ENCODE data around the gene RPL19. TPM values are rescaled to one million over a fixed set of nuclear protein-coding genes. Genes with fewer than 3 reads are reported as not detected.

RPL19 gene
- total RNA-seq, 2 experiments from 2014 or later: 3,527 to 3,670 TPM

- H3K27me3 Mint-ChIP-seq: peaks cover 32% of the 10 kb centered on the region
- TF ChIP-seq CTCF (IDR thresholded peaks at IDR 0.05): no peak
- no peak overlapping the region for H3K27ac Mint-ChIP-seq
- Histone ChIP-seq H3K27ac (ENCODE audit: low read depth in 1 of 2, low read length in 2 of 2) (no peak overlapping the region), H3K4me3 (ENCODE audit: low read length) (no peak overlapping the region), H3K4me1 (ENCODE audit: insufficient read depth, low read length) (peaks cover 42% of the 10 kb centered on the region), H3K27me3 (ENCODE audit: control insufficient read depth in 1 of 2, insufficient read depth in 2 of 2, low read length in 2 of 2) (peaks cover 17 to 22% of the 10 kb centered on the region in 2 experiments), H3K36me3 (ENCODE audit: insufficient read depth, low read length) (no peaks in the 10 kb centered on the region), H3K9me3 (ENCODE audit: control insufficient read depth in 1 of 2, insufficient read depth in 1 of 2, low read length in 2 of 2) (peaks cover 0 to 13% of the 10 kb centered on the region in 2 experiments)
- intact Hi-C loops (cut with DNase I, micrococcal nuclease): no loop called here
- ATAC-seq (ENCODE audit: poor library complexity) (no peak), DNase-seq (no peak)
- no peak overlapping the region for H3K4me3 Mint-ChIP-seq
- POLR2A ChIA-PET: interaction anchor here (0.7 to 1.2 kb wide), 2 partner anchors 16 to 186 kb away, joined by 3 to 4 read pairs; no protein-coding TSS in a partner anchor
- no peaks in the 10 kb centered on the region for H3K9me3 Mint-ChIP-seq
- H3K36me3 Mint-ChIP-seq (ENCODE audit: low read depth): no peaks in the 10 kb centered on the region
- H3K4me1 Mint-ChIP-seq (ENCODE audit: low read depth): peaks cover 38% of the 10 kb centered on the region
- CTCF ChIA-PET: interaction anchor here (0.7 to 3.4 kb wide), 2 partner anchors 186 to 315 kb away, joined by 3 to 8 read pairs; no protein-coding TSS in a partner anchor
These were observed 30.6 kb upstream of the RPL19 start for GRCh38 chr17:39169518-39169917.

- TF ChIP-seq CTCF (IDR thresholded peaks at IDR 0.05): no peak
- Mint-ChIP-seq H3K9me3 (no peaks in the 10 kb centered on the region), H3K36me3 (ENCODE audit: low read depth) (peaks cover 3% of the 10 kb centered on the region), H3K4me3 (no peak overlapping the region), H3K4me1 (ENCODE audit: low read depth) (peaks cover 40% of the 10 kb centered on the region), H3K27me3 (peaks cover 26% of the 10 kb centered on the region), H3K27ac (no peak overlapping the region)
- no peak for ATAC-seq (ENCODE audit: poor library complexity)
- no peaks in the 10 kb centered on the region for H3K36me3 ChIP-seq (ENCODE audit: insufficient read depth, low read length)
- peaks cover 42% of the 10 kb centered on the region for H3K4me1 ChIP-seq (ENCODE audit: insufficient read depth, low read length)
- intact Hi-C loops (cut with DNase I, micrococcal nuclease): no loop called here
- H3K27ac ChIP-seq (ENCODE audit: low read depth in 1 of 2, low read length in 2 of 2): no peak overlapping the region
- H3K4me3 ChIP-seq (ENCODE audit: low read length): no peak overlapping the region
- H3K9me3 ChIP-seq (ENCODE audit: control insufficient read depth in 1 of 2, insufficient read depth in 1 of 2, low read length in 2 of 2): peaks cover 0 to 12% of the 10 kb centered on the region in 2 experiments
- ChIA-PET POLR2A (interaction anchor here (0.7 to 1.2 kb wide), 2 partner anchors 16 to 187 kb away, joined by 3 to 4 read pairs; no protein-coding TSS in a partner anchor), CTCF (interaction anchor here (1.2 to 3.4 kb wide), 2 partner anchors 187 kb away, joined by 3 to 8 read pairs; no protein-coding TSS in a partner anchor)
- peaks cover 12 to 20% of the 10 kb centered on the region in 2 experiments for H3K27me3 ChIP-seq (ENCODE audit: control insufficient read depth in 1 of 2, insufficient read depth in 2 of 2, low read length in 2 of 2)
- DNase-seq: no peak
These were observed 30.0 kb upstream of the RPL19 start for GRCh38 chr17:39170109-39170508.

GRCh38 chr17:39170558-39170957 lies 29.5 kb upstream of the RPL19 start:
- Histone ChIP-seq H3K4me3 (ENCODE audit: low read length) (no peak overlapping the region), H3K27me3 (ENCODE audit: control insufficient read depth in 1 of 2, insufficient read depth in 2 of 2, low read length in 2 of 2) (peaks cover 8 to 15% of the 10 kb centered on the region in 2 experiments), H3K27ac (ENCODE audit: low read depth in 1 of 2, low read length in 2 of 2) (no peak overlapping the region), H3K9me3 (ENCODE audit: control insufficient read depth in 1 of 2, insufficient read depth in 1 of 2, low read length in 2 of 2) (peaks cover 0 to 8% of the 10 kb centered on the region in 2 experiments), H3K4me1 (ENCODE audit: insufficient read depth, low read length) (peaks cover 41% of the 10 kb centered on the region), H3K36me3 (ENCODE audit: insufficient read depth, low read length) (peaks cover 3% of the 10 kb centered on the region)
- Mint-ChIP-seq H3K4me1 (ENCODE audit: low read depth) (peaks cover 40% of the 10 kb centered on the region), H3K36me3 (ENCODE audit: low read depth) (peaks cover 4% of the 10 kb centered on the region), H3K27me3 (peaks cover 24% of the 10 kb centered on the region), H3K27ac (no peak overlapping the region), H3K9me3 (no peaks in the 10 kb centered on the region), H3K4me3 (no peak overlapping the region)
- TF ChIP-seq CTCF (IDR thresholded peaks at IDR 0.05): no peak
- ChIA-PET POLR2A (interaction anchor here (1.2 kb wide), 1 partner anchor 17 kb away, joined by 3 read pairs; no protein-coding TSS in a partner anchor), CTCF (interaction anchor here (1.2 kb wide), 1 partner anchor 188 kb away, joined by 3 read pairs; no protein-coding TSS in a partner anchor)
- DNase-seq (no peak), ATAC-seq (ENCODE audit: poor library complexity) (no peak)
- intact Hi-C loops (cut with DNase I, micrococcal nuclease): no loop called here

All from CD4-positive, alpha-beta T cell (primary cell).